Heart left ventricle (tissue), 16 donors: ENCODE results near the gene ZNF611. TPM values are rescaled to one million over a fixed set of nuclear protein-coding genes. Genes with fewer than 3 reads are reported as not detected.
"Not testable (repeated sequence)": the region's sequence is repeated elsewhere in the genome, so short reads cannot be mapped to it uniquely, and the experiment has no call there.

ENCODE experiments used
- ATAC-seq, 4 donors: fragments of 200-7000 bp; cut with Tn5 transposase; one replicate each; pipeline ENCODE4 v1.9.1; 2020 to 2022; ENCODE audit warnings: moderate library complexity in 4 of 4, mild to moderate bottlenecking in 3 of 4, moderate number of reproducible peaks in 1 of 4
- DNase-seq, 5 donors: peaks; one replicate each; pipeline ENCODE4 v3.0.0-alpha.2; 2020
- H3K27ac ChIP-seq, 12 donors: fragments of 200-600 bp; sonication (generic) in 4 of 12; one replicate each; pipeline versions ENCODE4 v1.5.0 to v1.8.0; 2016 to 2022; ENCODE audit warnings: mild to moderate bottlenecking in 2 of 12
- H3K27me3 ChIP-seq, 9 donors: fragments of 200-600 bp; sonication (generic) in 2 of 9; one replicate each; pipeline versions ENCODE4 v1.5.1 to v1.8.0; 2016 to 2022; ENCODE audit warnings: mild to moderate bottlenecking in 3 of 9
- H3K36me3 ChIP-seq, 9 donors: fragments of 200-600 bp; sonication (generic) in 2 of 9; one replicate each; pipeline versions ENCODE4 v1.5.0 to v1.8.0; 2018 to 2022; ENCODE audit warnings: mild to moderate bottlenecking in 2 of 9
- H3K4me1 ChIP-seq, 12 donors: fragments of 200-600 bp; sonication (generic) in 4 of 12; one replicate each; pipeline versions ENCODE4 v1.5.0 to v1.8.0; 2016 to 2022; ENCODE audit warnings: mild to moderate bottlenecking in 3 of 12
- H3K4me3 ChIP-seq, 12 donors: fragments of 200-600 bp; sonication (generic) in 4 of 12; one replicate each; pipeline versions ENCODE4 v1.5.0 to v1.8.0; 2017 to 2022; ENCODE audit warnings: mild to moderate bottlenecking in 9 of 12, moderate library complexity in 4 of 12
- H3K9me3 ChIP-seq, 12 donors: fragments of 200-600 bp; sonication (generic) in 4 of 12; one replicate each; pipeline versions ENCODE4 v1.5.0 to v1.8.0; 2016 to 2022; ENCODE audit warnings: mild to moderate bottlenecking in 1 of 12
- CTCF ChIP-seq, 12 donors: fragments of 200-600 bp; sonication (generic) in 4 of 12; IDR thresholded peaks; one replicate each; pipeline versions ENCODE4 v1.5.0 to v1.8.0; 2018 to 2022; ENCODE audit warnings: antibody characterized with exemption in 12 of 12, mild to moderate bottlenecking in 5 of 12
- POLR2A ChIP-seq, 2 donors: fragments of 450-650 bp; IDR thresholded peaks; one replicate each; pipeline ENCODE4 v1.6.1; 2017; ENCODE audit warnings: antibody characterized with exemption in 2 of 2, mild to moderate bottlenecking in 2 of 2, moderate library complexity in 2 of 2
- WGBS, 4 donors: extraction: QIAGEN DNeasy Blood & Tissue Kit in 2 of 4; methylation state at CpG; one replicate each; pipeline versions ENCODE4 v1.1.5 to v1.1.7; 2013 to 2018; 5-methylcytosine and 5-hydroxymethylcytosine counted together
- intact Hi-C, 10 donors: fragments of 100-400 bp; cut with DNase I; formaldehyde crosslinking; loops; one replicate each; pipeline versions ENCODE4 v1.11.1 to v1.14.2; 2022
- polyA plus RNA-seq, 2 donors: library from polyadenylated mRNA; stranded (reverse); fragments of 200-250 nt; gene quantifications; one replicate each; pipeline ENCODE4 v1.2.3, GENCODE V29; 2013
- total RNA-seq, 9 donors: library from RNA; depleted of rRNA in 2 of 9; stranded (reverse); fragments of >200 nt in 2 of 9; fragmentation: NEBNext Ultra II Directional in 3 of 9; extraction: Animal tissue kit (Norgen Biotek cat#: 25700) in 3 of 9; gene quantifications; one replicate each; pipeline versions ENCODE4 v1.1.0 to v1.2.4, GENCODE V29; 2016 to 2023
- donor health status: ischemic (EF 13 %, LVEDD 7.1; RV severe dilation, severe dysfunction).
- donor health status: healthy with polysubstance abuse.
- donor health status: DM: no; HTN: yes; CAD: no.
- donor health status: DM: no; HTN: no; CAD: no.
- donor health status: ischemic (EF 25% LVEDD 6.9; RV normal size, moderate dysfunction).
- donor health status: ischemic (EF 25% LVEDD 5.7; RV mildly dilated, moderate dysfunction).
- donor health status: healthy.
- donor health status: DM: yes; HTN: yes; CAD: no.
- donor health status: ischemic (EF 35%, LVEDD 5.7; RV mildly dilated, moderate dysfunction).
- donor health status: nonischemic (EF 11% LVEDD 7.7; RV severe dilation, severe dysfunction).
- donor health status: DM: yes; HTN: yes; CAD: no.
- donor health status: PGD.
- donor health status: ischemic (EF 29% LVEDD 5.4; RV normal size, mild dysfunction).
- donor health status: nonischemic (EF 23%, LVEDD 6.1; RV moderate dilation, normal function).

Gene ZNF611
- total and polyA plus RNA-seq, 11 donors, result 3.8 to 12.6 (median 6.4) TPM

- intact Hi-C loops, result loop anchor here in 4 of 10 donors (5.0 to 10.0 kb wide), 3 partner anchors 59 to 681 kb away; partner anchors contain the start of gene ZNF525 (in 2 of the 4)
Measured at GRCh38 chr19:52685811-52686210, 49.0 kb downstream of the ZNF611 start.

GRCh38 chr19:52681216-52681615 lies 53.6 kb downstream of the ZNF611 start:
- WGBS, 4 donors, result 79 to 95% (median 83%) methylated on average over 1 of the region's 1 CpG
- ATAC-seq, H3K4me1 ChIP-seq, H3K27me3 ChIP-seq, H3K27ac ChIP-seq, H3K36me3 ChIP-seq, DNase-seq, H3K9me3 ChIP-seq, H3K4me3 ChIP-seq: not testable (repeated sequence)
- intact Hi-C loops, result loop anchor here in 1 of 10 donors (10.0 kb wide), 1 partner anchor 64 kb away; no protein-coding TSS in a partner anchor

More at GRCh38 chr19:52685811-52686210, 49.0 kb downstream of the ZNF611 start:
- Histone ChIP-seq H3K27ac (no peak overlapping the region), H3K4me3 (no peak overlapping the region), H3K9me3 (no peaks in the 10 kb centered on the region), H3K27me3 (no peaks in the 10 kb centered on the region), H3K36me3 (peaks cover 0 to 4% (median 0%) of the 10 kb centered on the region in 9 donors), H3K4me1 (peaks cover 0 to 22% (median 5%) of the 10 kb centered on the region in 12 donors)
- no peak for TF ChIP-seq CTCF (IDR thresholded peaks at IDR 0.05)
- TF ChIP-seq POLR2A (IDR thresholded peaks at IDR 0.05), result no peak
- WGBS, 4 donors, result 56 to 85% (median 80%) methylated on average over 1 of the region's 1 CpG
- ATAC-seq (no peak), DNase-seq (no peak)

- H3K9me3 ChIP-seq, result no peaks in the 10 kb centered on the region
- no peaks in the 10 kb centered on the region for H3K4me1 ChIP-seq
- no peak for DNase-seq
- H3K36me3 ChIP-seq, result no peaks in the 10 kb centered on the region
- ATAC-seq, result no peak
- intact Hi-C loops, result no loop called here
- no peak overlapping the region for H3K27ac ChIP-seq
- H3K27me3 ChIP-seq, result no peaks in the 10 kb centered on the region
- TF ChIP-seq POLR2A (IDR thresholded peaks at IDR 0.05) (no peak), CTCF (IDR thresholded peaks at IDR 0.05) (no peak)
- no peak overlapping the region for H3K4me3 ChIP-seq
- WGBS, 4 donors, result 93 to 95% (median 93%) methylated on average over 5 of the region's 5 CpGs
Measured at GRCh38 chr19:52679598-52679997, 55.2 kb downstream of the ZNF611 start.

GRCh38 chr19:52675239-52675638 lies 59.6 kb downstream of the ZNF611 start:
- H3K9me3 ChIP-seq, H3K4me3 ChIP-seq, DNase-seq, intact Hi-C loops, ATAC-seq, H3K36me3 ChIP-seq, H3K27ac ChIP-seq, H3K27me3 ChIP-seq, H3K4me1 ChIP-seq: not testable (repeated sequence)
- 94 to 95% (median 95%) methylated on average over 6 of the region's 6 CpGs for WGBS, 4 donors

GRCh38 chr19:52673014-52673413 lies 61.8 kb downstream of the ZNF611 start:
- no peak overlapping the region for H3K4me3 ChIP-seq
- DNase-seq (no peak), ATAC-seq (no peak)
- no peak for TF ChIP-seq POLR2A (IDR thresholded peaks at IDR 0.05)
- TF ChIP-seq CTCF (IDR thresholded peaks at IDR 0.05), result no peak
- 92 to 94% (median 93%) methylated on average over 4 of the region's 4 CpGs for WGBS, 4 donors
- H3K9me3 ChIP-seq, result no peaks in the 10 kb centered on the region
- peaks cover 0 to 13% (median 0%) of the 10 kb centered on the region in 9 donors for H3K36me3 ChIP-seq
- H3K4me1 ChIP-seq, result no peaks in the 10 kb centered on the region
- intact Hi-C loops, result no loop called here
- no peaks in the 10 kb centered on the region for H3K27me3 ChIP-seq
- no peak overlapping the region for H3K27ac ChIP-seq
